NCI-H128 (cell line): ENCODE results near the gene TM9SF2.
"Not testable (repeated sequence)": the region's sequence is repeated elsewhere in the genome, so short reads cannot be mapped to it uniquely, and the experiment has no call there.

Experiments used
- DNase-seq: peaks from one replicate; lab custom pipeline; 2025; ENCODE audit not compliant: unreplicated experiment; lab: John Stamatoyannopoulos, UW

The TM9SF2 gene

GRCh38 chr13:99528547-99528946, 27.3 kb downstream of the TM9SF2 start:
- no peak for DNase-seq

- DNase-seq: no peak
Observed at GRCh38 chr13:99536023-99536422, 34.8 kb downstream of the TM9SF2 start.

- DNase-seq: no peak
Observed at GRCh38 chr13:99540530-99540929, 39.3 kb downstream of the TM9SF2 start.

GRCh38 chr13:99542788-99543406, 41.6 kb downstream of the TM9SF2 start:
- DNase-seq: no peak

- no peak for DNase-seq
Observed at GRCh38 chr13:99545361-99545760, 44.1 kb downstream of the TM9SF2 start.

GRCh38 chr13:99545979-99546378, 44.7 kb downstream of the TM9SF2 start:
- no peak for DNase-seq

GRCh38 chr13:99546878-99547277, 45.6 kb downstream of the TM9SF2 start:
- DNase-seq: no peak

GRCh38 chr13:99548448-99548847, 47.2 kb downstream of the TM9SF2 start:
- no peak for DNase-seq

GRCh38 chr13:99553033-99553432, 51.8 kb downstream of the TM9SF2 start:
- DNase-seq: no peak

GRCh38 chr13:99555149-99555548, 53.9 kb downstream of the TM9SF2 start:
- DNase-seq: no peak

- DNase-seq: no peak
Observed at GRCh38 chr13:99556867-99557443, 55.7 kb downstream of the TM9SF2 start.

GRCh38 chr13:99558570-99559180, 57.4 kb downstream of the TM9SF2 start:
- no peak for DNase-seq

GRCh38 chr13:99559560-99559959, 58.3 kb downstream of the TM9SF2 start:
- no peak for DNase-seq

GRCh38 chr13:99563404-99563803, 62.1 kb downstream of the TM9SF2 start:
- DNase-seq: no peak

GRCh38 chr13:99564386-99564785, 63.1 kb downstream of the TM9SF2 start:
- DNase-seq: no peak

- DNase-seq: no peak
Observed at GRCh38 chr13:99565478-99566124, 64.3 kb downstream of the TM9SF2 start.

GRCh38 chr13:99566125-99567083, 65.1 kb downstream of the TM9SF2 start:
- DNase-seq: no peak

- not testable (repeated sequence) for DNase-seq
Observed at GRCh38 chr13:99568901-99569300, 67.6 kb downstream of the TM9SF2 start.

GRCh38 chr13:99572131-99572530, 70.9 kb downstream of the TM9SF2 start:
- DNase-seq: no peak

GRCh38 chr13:99572921-99573320, 71.6 kb downstream of the TM9SF2 start:
- no peak for DNase-seq
